HG03442 (cell line): Measurements from ENCODE around the gene DNAH17.

Experiments
- ATAC-seq: cut with Tn5 transposase; IDR thresholded peaks from one replicate; pipeline ENCODE4 v1.9.1; 2021; ENCODE audit warnings: mild to moderate bottlenecking, moderate library complexity; ENCODE audit not compliant: unreplicated experiment

Gene DNAH17

GRCh38 chr17:78433013-78433727, 144.0 kb downstream of the DNAH17 start:
- no peak for ATAC-seq

GRCh38 chr17:78432226-78433012, 144.8 kb downstream of the DNAH17 start:
- ATAC-seq: no peak

- ATAC-seq: no peak
Observed at GRCh38 chr17:78431692-78431958, 145.6 kb downstream of the DNAH17 start.

DNA sequence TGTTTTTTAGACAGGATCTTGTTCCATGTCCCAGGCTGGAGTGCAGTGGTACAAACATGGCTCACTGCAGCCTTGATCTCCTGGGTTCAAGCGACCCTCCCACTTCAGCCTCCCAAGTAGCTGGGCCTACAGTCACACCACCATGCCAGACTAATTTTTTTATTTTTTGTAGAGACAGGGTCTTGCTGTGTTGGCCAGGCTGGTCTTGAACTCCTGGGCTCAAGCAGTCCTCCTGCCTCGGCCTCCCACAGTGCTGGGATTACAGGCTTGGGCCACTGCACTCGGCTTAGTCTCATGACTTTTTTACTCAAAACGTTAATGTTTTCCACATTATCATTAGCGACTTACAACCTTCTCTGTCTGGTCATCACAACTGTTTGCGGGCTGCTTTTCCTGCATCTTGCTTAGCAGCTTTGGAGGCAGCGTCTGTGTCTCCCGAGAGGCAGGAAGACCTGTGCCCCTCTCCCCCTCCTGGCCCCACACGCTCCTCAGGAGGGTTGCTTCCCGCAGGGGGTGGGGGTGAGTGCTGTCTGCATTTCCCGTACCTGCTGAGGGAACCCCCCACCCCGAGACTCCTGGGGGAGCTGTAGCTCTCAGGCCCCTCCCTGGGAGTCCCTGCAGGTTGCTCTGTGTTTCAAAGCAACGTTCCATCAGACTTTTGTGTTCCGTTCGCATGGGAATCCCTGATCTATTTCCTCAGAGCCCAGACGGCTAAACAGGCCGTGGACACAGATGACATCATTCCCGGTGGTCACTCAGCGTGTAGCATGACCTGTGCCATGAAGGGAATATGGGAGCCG, 146.1 kb downstream of the DNAH17 start:
- ATAC-seq: no peak

DNA sequence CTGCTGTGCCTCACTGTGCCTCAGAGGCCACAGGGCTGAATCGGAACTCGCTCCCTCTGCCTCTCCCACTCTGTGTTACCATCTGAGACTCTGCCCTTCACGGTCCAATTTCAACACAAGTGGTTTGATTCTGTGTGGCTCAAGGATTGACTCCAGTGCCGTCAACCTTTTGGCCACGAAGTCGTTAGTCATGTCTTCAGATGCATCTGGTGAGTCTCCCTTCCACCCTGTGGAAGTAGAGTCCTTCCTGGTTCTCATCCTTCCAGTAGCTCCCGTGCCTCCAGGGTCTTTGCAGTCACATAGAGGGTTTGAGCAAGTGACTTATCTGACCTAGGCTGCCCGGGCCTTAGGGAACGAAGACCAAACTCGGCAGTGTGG, 147.6 kb downstream of the DNAH17 start:
- ATAC-seq: no peak

DNA sequence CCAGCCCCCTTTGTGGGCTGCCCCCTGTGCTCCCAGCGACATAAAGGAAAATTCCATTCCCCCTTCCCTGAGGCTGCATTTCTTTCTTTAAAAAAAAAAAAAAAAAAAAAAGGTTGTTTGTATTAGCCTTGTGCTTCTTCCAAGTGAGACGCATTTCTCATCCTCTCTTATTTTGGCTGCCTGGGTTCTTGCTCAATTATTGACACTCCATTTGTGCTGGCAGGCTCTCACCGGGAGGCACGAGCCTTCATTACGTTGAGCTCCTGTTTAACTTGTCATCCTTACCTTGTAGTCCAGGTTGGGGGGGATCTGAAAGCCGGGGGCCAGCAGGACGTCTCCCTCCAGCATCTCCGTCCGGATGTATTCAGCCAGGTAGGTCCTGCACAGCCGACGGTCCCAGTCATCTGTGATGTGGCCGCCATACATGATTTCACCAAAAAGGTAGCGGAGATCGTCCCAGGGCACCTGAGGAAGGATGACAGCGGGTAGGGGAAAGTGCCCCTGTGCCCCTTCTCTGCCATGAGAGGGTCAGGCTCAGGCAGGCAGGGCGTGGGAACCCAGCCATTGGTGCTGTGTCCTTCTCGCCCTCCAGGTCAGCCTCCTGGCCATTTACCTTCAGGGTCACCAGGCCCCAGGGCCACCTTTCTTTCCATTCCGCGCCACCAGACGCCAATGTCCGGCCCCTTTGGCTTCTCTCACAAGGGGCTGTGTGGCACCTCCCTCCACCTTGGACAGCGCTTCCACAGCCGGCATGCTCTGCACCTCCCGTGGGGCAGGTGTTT, 148.2 kb downstream of the DNAH17 start:
- ATAC-seq: no peak

- ATAC-seq: no peak
Observed at GRCh38 chr17:78428025-78428575, 149.1 kb downstream of the DNAH17 start.

DNA sequence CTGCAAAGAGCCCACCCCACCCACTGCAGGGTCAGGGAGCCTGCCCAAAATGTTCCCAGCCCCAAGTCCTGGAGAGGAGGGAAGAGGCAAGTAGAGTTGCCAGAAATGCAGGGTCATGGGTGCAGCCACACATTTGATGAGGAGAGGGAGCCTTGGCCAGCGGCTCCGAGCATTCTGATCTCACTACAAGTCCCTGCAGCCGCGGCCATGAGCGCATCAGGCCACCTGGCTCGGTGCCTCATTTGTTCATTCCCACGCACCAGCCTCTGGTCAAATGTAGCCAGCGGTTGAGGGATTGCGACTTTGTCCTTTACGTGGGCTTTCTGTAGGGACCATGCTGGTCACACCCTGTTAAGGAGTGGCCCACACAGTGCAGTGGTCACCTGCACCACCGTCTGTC, 150.1 kb downstream of the DNAH17 start:
- ATAC-seq: no peak

DNA sequence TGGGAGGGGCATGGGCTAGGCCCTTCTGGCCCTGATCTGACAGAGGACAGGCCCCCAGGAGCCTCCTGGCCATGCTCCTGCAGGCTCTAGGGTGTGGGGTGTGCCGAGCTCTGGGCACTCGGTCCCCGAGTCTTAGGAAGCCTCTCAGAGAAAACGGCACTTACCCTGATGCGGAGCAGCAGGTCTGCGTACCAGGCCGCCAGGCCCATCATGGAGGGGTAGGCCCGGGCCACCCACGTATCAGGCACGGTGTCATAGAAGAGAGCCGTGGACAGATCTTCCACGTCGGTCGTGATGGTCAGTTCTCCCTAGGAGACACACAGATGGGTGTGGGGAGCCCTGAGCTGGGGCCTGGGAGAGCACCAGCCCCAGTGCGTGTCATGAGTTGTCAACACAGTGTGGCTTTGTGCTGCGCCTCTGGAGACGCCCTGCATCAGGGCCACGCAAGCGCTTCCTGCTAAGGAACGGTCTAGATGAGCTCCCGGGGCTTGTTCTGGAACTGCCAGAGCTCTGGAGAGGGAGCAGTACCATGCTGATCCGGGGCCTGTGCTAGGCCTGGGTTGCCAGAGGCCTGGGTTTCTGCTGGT, 150.8 kb downstream of the DNAH17 start:
- ATAC-seq: no peak

DNA sequence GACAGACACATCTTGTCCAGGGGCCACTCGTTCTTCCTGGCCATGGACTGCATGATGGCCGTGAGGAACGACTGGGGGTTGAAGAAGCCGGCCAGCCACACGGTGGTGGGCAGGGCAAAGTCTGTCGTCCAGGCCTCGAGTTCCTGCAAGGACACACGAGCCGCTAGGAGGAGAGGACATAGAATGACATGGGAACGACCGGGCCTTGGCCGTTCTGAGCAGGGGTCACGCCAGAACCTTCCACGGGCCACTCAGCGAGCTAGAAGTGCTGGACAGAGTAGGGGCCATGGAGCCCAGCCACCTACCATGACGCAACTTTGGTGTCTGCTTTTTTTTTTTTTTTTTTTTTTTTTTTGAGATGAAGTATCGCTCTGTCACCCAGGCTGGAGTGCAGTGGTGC, 151.8 kb downstream of the DNAH17 start:
- ATAC-seq: no peak

DNA sequence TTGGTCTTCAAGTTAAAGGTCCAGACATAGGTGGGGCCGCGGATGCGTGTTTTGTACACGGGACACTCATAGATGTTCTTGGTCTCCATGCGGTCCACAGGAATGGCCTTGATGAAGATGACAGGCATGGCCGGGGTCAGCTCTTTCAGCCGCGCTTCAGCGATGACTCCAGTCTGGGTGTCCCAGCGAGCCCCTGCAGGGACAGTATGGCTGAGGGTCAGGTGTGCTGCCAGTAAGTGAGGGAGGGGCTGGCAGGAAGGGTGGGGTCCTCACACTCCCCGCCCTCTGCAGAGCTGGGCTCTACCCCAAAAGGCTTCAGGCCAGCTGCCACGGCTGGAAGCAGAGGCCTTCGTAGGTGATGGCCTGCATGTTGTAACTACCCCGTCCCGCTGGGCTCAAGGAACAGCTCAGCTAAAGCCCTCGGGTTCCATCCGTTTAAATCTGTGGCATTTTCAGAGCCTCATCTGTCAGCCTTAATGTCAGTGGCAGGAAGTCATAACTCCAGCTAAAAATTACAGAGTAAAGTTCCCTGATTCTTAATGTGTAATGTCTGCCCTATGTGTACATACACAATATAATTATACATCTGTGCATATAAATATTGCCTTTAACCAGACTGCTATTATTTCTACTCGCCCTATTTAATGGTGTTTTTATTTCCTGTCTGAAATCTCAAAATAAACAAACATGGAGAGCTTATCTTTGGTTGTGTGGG, 153.1 kb downstream of the DNAH17 start:
- ATAC-seq: no peak

DNA sequence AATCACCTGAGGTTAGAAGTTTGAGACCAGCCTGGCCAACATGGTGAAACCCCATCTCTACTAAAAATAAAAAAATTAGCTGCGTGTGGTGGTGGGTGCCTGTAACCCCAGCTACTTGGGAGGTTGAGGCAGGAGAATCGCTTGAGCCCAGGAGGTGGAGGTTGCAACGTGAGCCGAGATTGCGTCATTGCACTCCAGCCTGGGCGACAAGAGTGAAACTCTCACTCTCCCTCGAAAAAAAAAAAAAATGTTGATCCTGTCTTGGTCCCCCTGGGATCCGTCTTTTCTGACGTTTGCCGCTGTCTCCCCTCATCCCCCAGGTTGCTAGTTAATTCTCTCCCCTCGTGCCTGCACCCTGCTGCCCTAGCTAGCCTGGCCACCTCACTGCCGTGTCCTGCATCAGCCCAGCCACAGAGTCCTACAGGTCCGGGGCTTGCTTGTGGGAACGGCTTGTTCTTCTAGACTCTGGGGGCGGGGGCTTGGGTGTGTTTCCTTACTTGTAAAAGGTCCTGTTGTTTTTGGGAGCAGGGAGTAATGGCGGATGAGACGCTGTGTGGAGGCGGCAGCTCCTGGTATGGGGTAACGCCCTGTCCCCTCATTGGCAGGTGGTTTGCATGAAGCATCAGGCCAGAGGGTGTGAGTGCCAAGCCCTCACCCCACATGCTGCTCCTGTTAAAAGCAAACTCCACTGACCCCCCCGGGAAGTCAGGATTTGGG, 154.2 kb downstream of the DNAH17 start:
- no peak for ATAC-seq

GRCh38 chr17:78422267-78422605, 155.0 kb downstream of the DNAH17 start:
- no peak for ATAC-seq

DNA sequence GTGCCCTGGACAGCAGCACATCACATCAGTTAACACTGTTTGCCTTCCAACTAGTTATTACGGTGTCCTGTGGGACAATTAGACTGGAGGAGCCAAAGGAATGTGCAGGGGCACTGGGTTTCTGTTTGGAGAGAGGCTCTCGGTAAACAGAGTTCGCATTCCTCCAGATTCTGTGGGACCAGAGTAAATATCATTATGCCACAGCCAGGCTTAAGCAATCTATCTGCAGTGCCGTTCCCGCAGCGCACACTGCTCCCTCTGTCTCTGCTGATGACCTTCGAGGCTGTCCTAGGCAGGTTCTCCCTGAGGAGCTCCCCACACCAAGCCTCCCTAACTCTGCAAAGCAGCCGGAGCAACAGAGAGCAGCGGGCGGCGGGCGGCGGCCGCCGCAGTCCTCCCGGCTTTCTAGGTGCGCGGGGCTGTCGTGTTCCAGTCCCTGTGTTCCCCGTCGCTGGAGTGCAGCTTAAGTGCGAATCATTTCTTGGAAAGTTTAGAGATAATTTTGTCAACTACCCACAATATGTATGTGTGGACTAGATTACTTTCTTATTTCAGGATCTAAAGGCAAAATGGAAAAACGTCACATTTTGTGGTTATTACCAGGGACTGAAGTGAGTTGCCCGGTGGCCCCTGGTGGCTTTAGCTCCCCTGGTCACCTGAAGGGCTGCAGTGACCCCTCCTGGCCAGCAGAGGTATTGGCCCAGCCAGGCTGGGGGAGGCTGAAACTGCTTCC, 155.5 kb downstream of the DNAH17 start:
- no peak for ATAC-seq

- ATAC-seq: no peak
Observed at GRCh38 chr17:78421084-78421533, 156.1 kb downstream of the DNAH17 start.

GRCh38 chr17:78419970-78420815, 157.0 kb downstream of the DNAH17 start:
- ATAC-seq: no peak

- no peak for ATAC-seq
Observed at GRCh38 chr17:78418326-78419026, 158.7 kb downstream of the DNAH17 start.
